ENCODE results near the gene SMARCA2. TPM values are rescaled to one million over a fixed set of nuclear protein-coding genes. Genes with fewer than 3 reads are reported as not detected.

The SMARCA2 gene
- total RNA-seq, 1 donor from 2014 or later = 81.7 TPM

DNA sequence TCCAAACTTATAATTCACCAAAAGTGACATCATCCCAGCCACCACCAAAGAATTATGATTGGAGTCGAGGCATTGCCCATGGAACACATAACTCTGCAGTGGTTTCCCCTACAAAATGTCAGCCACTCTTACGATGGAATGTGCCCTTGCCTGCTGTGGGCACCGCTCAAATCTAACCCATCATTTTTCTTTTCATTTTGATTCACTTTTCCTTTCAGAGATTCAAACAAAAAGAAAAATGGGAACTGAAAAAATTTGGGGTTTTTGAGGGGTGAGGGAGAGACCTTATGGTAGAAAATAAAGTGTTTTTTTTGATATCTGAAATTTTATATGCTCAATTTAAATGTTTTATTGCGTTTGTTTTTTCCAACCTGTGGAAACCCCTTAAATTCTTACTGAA lies 28.1 kb downstream of the SMARCA2 start:
- ATAC-seq = no peak

DNA sequence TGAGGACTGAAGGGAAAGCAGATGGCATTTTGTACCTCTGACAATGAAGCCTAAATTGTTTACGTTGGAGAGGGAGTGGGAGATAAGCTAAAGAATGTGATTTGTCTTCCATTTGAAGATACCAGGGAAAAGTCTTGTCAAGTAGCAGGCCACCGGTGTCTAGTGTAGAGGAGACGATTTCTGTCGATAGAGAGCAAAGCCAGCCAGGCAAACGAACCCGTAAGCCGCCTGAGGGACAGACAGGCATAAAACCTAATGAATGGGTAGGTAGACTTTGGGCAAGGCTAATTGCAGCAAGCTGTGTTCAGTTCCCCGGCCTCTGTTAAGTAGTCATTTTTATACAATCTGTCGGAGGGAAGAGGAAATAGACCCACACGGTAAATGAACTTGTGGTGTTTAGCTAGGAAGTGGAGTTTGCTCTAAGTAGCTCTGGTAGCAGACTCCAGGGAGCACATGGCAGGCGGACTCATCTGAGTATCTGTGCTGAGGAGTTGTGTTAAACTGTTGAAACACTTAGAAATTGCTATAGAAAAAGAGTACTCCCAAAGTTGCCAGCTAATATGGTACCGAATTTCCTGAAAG lies 28.8 kb downstream of the SMARCA2 start:
- ATAC-seq = no peak

DNA sequence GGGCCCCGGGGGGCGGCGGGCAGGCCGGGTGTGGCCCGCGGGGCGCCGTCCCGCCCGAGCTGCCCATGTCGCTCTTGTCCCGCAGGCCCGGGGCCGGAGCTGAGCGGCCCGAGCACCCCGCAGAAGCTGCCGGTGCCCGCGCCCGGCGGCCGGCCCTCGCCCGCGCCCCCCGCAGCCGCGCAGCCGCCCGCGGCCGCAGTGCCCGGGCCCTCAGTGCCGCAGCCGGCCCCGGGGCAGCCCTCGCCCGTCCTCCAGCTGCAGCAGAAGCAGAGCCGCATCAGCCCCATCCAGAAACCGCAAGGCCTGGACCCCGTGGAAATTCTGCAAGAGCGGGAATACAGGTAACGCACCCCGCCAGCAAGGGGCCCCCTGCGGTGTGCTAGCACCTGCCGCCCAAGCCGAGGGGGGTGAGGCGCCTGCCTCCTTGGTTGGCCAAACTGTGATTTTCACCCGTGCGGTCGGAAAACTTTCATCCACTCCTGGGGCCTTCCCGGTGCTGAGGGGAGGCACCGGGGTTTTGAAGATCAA lies 32.1 kb downstream of the SMARCA2 start:
- no peak for ATAC-seq

DNA sequence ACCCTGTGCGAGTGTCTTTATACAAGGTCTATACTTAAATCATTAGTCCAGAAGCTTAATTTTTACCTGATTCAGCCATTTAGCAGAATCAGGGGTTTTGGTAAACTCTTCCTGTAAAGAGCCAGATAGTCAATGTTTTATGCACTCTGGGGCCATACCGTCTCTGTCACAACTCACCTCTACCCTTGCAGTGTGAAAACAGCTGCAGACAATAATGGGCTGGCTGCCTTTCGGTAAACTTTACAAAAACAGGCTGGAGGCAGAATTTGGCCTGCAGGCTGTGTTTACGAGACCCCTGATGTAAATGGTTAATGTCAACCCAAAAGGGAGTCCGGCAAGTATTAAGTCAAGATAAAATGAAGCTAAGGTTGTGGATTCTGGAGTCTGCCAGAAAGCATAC lies 32.8 kb downstream of the SMARCA2 start:
- no peak for ATAC-seq

DNA sequence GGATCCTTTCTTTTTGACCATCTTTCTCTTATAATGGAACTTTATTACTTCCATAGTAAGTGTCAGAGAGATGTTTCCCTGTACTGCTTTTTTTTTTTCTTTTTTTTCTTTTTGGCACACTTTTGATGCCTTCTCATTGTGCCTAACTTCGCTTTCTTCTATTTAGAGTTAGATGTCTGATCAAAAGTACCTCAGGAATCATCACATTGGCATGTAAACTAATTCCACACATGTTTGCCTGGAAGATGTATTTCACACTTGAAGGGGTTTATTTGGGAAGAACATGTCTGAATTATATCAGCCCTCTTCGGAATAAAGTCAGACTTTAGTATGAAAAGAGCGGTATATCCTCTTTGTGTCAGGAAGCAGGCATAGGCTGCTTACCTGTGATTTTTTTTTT lies 35.1 kb downstream of the SMARCA2 start:
- ATAC-seq = no peak

DNA sequence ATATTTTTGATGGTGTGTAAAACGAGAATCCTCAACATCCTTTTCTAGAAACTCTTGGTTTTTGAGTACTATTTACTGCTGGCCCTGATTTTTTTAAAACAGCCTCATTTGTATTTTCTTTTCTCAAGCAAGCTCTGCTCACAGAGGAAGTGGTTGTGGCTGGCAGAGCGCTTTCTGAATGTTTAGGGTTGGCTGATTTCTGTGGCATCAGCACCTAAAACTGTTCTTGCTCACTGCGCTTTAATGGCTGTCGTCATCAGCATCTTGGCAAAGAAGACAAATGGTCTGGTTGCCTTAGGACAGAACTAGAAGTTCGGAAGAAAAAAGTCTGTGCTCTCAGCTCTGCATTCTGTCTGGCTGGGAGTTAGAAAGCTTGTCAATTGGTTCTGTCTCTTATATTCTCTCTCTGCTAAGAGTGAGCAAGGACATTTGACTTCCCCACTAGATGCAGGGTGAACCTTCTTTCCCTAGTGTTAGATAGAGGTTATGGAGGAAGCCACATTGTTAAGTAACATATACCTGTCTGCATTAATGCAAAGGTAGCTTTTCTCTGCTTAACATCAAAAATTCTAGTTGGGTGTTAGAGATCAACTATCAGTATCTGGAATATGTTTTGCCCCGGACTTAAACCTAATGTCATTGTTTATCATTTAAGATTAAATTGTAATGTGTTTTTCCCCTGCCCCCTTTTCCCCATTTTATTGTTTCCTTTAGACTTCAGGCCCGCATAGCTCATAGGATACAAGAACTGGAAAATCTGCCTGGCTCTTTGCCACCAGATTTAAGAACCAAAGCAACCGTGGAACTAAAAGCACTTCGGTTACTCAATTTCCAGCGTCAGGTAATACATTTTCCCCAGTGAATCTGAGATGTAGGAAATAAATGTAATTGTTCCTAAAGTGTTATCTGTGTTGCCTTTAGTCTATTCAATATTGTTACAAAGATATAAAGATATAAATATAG lies 39.0 kb downstream of the SMARCA2 start:
- ATAC-seq = peak; percentile 65

DNA sequence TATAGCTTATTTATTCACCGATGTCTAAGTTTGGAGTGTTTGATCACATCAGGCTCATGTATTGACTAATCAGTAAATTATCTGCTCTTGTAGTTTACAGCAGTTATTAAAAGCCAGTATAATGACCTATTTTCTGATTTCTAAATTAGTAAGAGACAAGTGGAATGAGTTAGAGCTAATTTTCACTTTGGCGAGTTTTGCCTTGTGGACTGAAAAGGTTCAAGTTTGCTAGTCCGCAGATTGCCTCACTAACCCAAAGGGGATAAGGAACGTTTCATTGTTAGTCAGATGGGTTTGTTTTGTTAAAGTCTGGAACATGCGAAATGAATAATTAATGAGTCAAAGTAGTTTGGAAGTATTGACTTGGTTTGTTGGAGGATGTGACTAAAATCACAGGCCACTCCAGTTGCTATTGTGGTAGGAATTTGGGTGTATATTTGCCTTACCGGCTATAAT lies 40.1 kb downstream of the SMARCA2 start:
- ATAC-seq = no peak

DNA sequence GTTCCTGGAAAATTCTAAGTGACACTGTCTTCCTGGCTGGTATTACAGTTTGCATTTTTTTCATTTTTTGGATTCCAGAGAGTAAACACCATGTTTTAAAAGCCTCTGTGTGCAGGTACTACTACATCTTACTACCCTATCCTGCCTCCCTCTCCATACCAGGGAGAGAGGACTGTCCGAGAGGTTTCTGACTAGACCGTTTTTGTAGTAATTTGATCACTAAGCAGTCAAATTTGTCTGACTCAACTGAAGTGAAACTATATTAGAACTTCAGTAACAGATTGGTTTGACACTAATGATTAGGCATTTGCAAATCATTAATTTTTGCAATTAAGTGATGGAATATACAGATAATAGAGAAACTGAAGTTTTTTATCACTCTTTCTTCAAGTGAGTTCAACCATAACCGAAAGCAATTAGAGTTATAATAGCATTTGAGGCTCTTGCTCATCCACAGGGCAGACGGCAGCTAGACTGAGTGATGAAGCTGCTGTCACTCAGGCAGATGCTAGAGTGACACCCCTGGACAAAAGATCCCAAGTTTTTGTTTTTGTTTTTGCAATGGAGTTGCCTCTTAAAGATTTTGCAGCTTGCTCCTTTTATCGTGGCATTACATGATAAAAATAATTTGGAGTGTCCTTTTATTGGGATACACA lies 44.3 kb downstream of the SMARCA2 start:
- ATAC-seq = no peak

DNA sequence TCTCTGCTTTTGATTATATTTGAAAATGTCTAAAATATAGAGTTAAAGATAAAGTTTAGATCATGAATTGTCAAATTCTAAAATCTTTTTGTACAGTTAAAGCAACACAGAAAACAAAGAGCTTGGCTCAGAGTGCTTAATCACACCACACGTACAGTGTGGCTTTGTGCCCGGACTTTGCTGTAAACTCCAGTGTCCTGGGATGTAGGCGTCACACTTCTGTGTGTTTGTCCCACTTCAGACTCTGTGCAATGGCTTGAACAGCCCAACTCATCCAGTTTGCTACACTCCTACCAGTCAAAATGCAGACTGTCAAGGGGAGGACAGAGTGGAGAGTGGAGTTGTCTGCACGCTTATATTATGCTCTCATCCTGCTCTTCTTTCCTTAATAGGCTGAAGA lies 45.3 kb downstream of the SMARCA2 start:
- peak; percentile 10 for ATAC-seq

DNA sequence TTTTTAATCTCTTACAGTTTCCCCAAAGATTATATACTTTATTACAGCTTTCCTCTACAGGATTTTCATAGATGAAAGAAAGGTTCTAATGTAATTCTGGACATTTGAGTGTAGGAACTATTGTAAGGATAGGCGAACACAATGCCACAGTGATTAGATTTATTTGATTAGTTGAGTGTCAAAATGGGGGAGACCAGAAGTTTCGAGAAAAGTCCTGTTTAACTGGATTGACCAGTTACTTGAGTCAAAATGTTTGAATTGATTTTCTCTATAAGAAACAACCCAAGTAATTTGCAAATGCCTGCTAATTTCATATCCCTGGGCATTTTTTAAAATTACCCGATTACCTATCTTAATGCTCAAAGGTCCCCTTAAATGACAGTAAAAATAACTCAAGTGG lies 50.6 kb downstream of the SMARCA2 start:
- ATAC-seq = peak; percentile 54

DNA sequence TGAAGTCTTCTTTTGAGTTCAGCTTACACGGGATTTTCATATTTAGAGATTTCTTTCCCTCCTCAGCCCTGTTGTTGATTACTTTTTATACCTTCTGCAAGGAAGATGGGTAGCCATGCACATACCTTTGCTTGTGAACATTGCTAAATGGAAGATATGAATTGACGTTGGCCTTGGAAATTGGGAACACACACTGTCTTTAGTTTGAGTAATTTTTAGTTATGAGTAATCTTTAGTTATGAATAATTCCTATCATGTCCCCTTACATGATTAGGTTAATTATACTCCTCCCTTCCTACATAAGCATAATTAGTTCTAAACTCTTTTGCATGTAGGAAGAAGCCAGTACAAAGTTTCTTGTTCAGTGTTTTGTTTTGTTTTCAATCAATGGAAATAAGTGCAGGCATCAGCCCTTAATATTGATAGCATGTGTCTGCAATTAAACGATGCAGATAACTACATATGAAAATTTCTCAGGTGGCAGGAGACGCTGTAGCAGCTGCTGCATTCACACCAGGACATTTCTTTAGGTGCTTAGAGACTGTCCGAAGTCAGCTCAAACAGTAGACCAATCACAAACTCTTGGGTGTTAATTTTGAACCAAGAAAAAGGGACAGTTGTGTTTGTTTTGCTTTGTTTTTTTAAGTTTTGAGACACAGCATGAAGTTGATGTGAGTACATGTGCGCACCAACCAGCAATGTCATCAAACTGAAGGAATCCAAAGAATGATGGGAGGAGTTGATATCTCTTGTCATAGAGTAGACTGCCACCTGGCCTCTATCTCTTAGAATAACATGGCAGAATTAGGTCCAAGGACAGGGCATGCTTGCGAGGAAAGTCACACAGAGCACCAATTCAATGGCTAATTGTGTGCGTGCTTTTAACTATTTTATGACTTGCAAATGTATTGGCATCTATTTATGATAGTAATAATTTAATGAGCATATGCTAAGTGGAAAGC lies 51.4 kb downstream of the SMARCA2 start:
- ATAC-seq = peak; percentile 67

DNA sequence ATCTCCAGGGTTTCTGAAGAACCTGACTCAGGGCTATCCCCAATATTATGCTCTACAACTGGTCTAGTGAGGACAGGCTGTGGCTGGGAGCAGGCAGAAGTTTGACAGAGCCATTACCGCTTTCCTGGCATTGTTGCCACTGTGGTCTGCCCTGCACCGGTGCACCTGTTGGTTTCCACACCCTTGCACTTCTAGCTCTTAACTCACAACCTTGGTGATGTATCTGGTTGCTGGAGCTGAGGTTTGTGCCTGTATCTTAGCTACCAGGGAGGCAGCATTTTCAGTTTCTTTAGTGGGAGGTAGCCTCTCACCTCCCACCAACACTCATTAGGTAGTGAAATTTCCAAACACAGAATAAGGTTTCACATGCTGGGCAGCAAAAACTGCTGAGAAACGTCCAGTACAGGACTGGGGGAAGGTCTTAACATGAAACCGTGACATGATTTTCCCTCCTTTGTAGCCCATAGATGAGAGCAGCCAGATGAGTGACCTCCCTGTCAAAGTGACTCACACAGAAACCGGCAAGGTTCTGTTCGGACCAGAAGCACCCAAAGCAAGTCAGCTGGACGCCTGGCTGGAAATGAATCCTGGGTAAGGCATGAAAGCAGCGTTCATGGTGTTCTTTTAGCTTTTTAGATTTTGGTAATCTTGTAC lies 57.7 kb downstream of the SMARCA2 start:
- no peak for ATAC-seq

DNA sequence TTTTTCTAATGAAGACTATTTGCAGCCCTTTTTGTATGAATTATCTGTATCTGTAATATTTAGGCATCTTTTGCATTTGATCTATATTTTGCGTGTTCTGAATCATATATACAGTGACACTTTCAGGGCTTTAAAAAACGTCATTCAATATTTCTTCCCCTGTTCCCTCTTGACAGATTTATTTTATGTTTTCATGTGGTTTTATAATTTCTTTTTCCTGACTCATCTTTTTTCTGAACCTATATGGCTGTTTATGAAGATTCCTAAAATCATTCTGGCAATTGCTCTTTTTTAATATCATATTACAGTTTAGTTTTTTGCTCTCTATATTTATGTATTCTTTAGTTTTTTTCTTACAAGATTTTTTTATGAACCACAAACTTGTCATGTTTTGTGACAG lies 67.6 kb downstream of the SMARCA2 start:
- no peak for ATAC-seq

DNA sequence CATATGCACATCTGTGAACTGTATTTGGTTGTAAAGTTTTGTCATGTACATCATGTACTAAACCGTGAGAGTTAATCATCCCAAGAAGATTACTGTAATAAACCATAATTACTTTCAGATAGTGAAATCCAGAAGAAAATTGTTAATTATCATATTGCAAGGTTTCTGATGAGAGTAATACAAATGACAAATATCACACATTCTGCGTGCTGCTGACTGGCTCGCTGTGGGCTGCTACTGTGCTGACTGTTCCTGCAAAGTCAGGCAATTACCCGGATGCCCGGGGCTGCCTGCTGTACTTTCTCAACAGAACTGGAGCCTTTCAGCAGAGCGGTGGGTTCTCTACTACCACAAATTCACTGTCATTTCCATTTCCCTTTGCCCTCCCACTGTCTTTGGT lies 68.3 kb downstream of the SMARCA2 start:
- no peak for ATAC-seq

DNA sequence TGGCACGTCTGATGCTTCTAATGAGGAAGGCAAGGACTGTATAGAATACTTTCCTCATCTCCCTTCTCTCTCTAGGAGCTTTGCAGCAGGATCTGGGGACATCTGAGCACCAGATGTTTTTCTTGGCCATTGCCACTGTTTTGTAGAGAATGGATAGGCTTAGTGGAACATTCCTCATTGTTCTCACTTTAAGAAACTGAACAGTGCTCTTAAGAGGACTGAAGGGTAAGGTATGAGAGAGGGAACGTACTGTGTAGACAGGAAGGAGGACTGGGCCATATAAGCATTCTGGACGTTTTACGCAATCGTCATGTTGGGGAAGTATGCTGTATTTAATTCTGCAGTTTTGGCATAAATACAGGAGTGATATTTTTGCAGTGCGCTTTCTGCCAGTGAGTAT lies 70.6 kb downstream of the SMARCA2 start:
- ATAC-seq = no peak

DNA sequence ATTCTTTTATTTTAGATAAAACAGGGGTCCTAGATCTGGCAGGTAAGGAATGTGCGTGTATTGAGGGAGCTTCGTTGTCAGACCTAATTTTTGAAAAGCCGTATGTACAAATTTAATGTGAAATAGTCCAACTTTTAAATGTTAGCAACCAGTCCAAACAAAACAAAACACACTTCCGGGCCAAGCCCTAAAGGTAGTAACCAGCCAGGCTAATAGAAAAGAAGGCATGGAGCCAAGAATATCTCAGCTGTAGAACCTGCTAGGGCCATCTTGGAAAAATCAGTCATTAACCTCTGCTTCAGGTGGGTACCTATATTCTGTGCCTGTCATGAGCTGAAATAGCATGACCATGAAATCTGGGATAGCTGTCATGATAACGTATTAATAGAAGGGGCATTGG lies 71.0 kb downstream of the SMARCA2 start:
- ATAC-seq = no peak

DNA sequence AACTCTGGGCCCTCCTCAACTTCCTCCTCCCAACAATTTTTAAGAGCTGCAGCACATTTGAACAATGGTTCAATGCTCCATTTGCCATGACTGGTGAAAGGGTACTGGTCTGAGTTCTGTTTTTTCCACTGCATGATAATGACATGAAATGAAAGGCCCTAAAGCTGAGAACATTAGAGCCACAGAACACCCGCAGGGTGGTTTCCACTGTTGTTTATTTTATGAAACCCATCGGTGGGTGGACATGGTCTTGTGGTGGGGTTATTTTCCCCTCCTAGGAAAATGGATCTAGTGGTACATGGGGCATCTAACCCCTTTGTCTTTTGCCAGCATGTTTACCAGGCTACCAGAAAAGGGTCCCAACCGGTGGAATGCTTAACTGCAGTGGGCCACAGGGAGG lies 71.8 kb downstream of the SMARCA2 start:
- no peak for ATAC-seq

DNA sequence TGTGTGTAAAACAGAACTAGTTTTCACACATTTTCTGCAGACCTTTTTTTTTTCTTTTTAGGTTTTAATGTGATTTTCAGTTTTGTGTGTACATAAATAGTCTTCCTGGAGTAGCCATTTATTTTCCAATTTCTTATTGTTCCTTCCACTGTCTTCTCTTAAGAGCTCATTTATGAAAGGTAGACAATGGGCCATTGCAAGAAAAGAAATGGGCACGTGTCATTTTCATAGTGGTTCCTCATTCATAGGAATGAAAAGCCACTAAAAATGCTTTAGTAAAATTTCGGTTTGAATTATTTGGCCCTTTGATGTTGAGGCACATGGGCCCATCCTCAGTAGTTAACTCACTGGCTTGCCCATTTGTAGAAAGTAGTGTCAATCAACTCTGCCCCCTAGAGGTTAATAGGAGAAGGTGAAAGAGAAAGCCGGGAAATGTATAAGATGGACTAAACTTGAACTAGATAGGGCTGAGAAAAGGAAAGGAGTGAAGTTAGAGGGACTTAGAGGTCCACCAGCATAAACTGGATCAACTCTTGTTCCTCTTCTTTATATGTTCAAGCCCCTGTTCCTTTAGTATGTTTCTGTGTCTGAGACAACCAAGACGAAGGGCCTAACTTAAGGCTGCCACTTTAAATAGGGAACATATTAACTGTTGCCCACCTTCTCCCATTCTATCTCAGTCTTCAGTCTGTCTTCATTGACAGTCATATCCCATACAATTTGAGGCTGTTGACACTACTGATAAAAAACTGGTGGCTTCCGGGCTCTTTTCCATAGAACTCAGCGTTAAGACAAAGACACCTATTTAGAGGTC lies 72.6 kb downstream of the SMARCA2 start:
- peak; percentile 66 for ATAC-seq

DNA sequence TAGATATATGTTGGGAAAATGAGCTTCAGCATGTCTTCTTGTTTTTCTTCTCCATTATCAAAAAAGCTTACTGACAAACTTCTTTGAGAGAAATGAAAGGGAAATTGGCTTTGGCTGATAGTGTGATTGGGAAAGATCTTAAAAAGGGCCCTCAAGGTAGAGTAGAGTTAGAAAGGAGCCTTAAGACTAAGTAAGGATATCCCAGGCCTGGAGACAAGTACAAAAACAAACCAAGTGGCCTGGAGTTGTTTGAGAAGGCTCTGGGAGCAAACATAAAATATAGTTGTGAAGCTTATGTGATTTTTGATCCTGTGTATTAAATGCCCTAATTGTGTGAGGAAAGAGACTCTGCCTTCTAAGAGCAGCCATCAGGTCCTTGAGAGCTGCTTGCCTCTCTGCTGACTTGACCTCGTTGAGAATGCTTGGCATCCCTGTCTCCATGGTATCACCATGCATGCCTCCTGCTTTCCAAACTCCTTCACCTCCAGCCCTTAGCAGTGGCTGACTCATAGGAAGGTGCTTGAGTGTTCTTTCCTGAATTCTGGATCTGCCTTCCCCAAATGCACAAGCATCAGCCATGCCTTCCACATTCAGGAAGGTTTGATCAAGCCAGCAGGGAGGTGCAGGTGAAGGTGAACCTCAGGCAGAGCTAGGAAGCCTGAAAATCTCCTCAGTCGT lies 78.9 kb downstream of the SMARCA2 start:
- no peak for ATAC-seq

DNA sequence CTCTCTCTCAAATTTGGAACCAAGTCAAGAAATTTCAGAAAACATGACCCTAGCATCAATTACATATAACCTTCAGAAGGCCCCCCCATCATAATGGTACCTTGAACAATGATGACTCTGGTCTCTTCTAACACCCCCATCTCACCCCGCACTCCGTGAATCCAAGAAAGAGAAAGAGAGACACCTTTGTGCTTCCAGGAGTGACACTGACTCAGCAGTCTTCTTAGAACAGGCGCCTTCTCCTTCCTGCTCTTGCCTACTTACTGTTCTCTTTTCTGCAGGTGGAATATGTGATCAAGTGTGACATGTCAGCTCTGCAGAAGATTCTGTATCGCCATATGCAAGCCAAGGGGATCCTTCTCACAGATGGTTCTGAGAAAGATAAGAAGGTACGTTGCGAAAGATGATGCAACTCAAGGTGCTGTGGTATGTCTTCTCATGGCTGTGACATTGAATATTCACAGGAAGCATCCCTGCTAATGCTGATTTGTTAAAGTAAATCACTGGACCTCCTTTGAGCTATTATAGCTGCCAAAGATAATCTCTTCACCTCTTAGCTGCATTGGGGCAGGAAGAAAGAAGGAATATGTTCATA lies 81.3 kb downstream of the SMARCA2 start:
- no peak for ATAC-seq

Measured in esophagus mucosa (tissue), 1 donor.